Measurements from ENCODE around the gene ZBTB48.

GRCh38 chr1:6612641-6613360 is 33.0 kb downstream of the ZBTB48 start:
- no peak for TF ChIP-seq POLR2A (IDR thresholded peaks at IDR 0.05)
- TF ChIP-seq, protein P1, sequence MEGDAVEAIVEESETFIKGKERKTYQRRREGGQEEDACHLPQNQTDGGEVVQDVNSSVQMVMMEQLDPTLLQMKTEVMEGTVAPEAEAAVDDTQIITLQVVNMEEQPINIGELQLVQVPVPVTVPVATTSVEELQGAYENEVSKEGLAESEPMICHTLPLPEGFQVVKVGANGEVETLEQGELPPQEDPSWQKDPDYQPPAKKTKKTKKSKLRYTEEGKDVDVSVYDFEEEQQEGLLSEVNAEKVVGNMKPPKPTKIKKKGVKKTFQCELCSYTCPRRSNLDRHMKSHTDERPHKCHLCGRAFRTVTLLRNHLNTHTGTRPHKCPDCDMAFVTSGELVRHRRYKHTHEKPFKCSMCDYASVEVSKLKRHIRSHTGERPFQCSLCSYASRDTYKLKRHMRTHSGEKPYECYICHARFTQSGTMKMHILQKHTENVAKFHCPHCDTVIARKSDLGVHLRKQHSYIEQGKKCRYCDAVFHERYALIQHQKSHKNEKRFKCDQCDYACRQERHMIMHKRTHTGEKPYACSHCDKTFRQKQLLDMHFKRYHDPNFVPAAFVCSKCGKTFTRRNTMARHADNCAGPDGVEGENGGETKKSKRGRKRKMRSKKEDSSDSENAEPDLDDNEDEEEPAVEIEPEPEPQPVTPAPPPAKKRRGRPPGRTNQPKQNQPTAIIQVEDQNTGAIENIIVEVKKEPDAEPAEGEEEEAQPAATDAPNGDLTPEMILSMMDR (IDR thresholded peaks at IDR 0.05), result no peak

All from lower leg skin (tissue), 3 donors.